ENCODE results near the gene KLHDC3. TPM values are rescaled to one million over a fixed set of nuclear protein-coding genes. Genes with fewer than 3 reads are reported as not detected.

KLHDC3 gene
- total and polyA plus RNA-seq, 2 of the 13 experiments (the other 11 are each of a cell fraction or from before 2014, with no cell fraction given), result 78.3 to 91.5 TPM

GRCh38 chr6:42978839-42979522 is 35.1 kb upstream of the KLHDC3 start, which contains the start of gene PEX6 (continued):
- TF ChIP-seq, protein P1, sequence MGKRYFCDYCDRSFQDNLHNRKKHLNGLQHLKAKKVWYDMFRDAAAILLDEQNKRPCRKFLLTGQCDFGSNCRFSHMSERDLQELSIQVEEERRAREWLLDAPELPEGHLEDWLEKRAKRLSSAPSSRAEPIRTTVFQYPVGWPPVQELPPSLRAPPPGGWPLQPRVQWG (CRISPR knock-in tag; IDR thresholded peaks at IDR 0.05; ENCODE audit: borderline replicate concordance, low read depth), result no peak
- TF ChIP-seq HNF4A (CRISPR knock-in tag; IDR thresholded peaks at IDR 0.05) (no peak), RXRA (CRISPR knock-in tag; IDR thresholded peaks at IDR 0.05) (peak; percentile 75), ATF6 (CRISPR knock-in tag; conservative IDR thresholded peaks at IDR 0.05) (0 out of 2 replicates have a peak, but pooled peaks have one; percentile 42), POLR2A (IDR thresholded peaks at IDR 0.05; ENCODE audit: insufficient read depth in 1 of 2, low read depth in 2 of 2, low read length in 2 of 2) (peak; percentile 96), ZNF558 (CRISPR knock-in tag; IDR thresholded peaks at IDR 0.05; ENCODE audit: borderline replicate concordance) (peak; percentile 78; the same call in 1 of the 2 replicates), NR2C2 (CRISPR knock-in tag; IDR thresholded peaks at IDR 0.05; ENCODE audit: borderline replicate concordance) (peak; percentile 83), ZEB1 (IDR thresholded peaks at IDR 0.05; ENCODE audit: insufficient replicate concordance, low read depth) (no peak), ZNF263 (CRISPR knock-in tag; IDR thresholded peaks at IDR 0.05) (no peak), MAFK (conservative IDR thresholded peaks at IDR 0.05 in 1 of 2, IDR thresholded peaks at IDR 0.05 in 1 of 2; ENCODE audit: low read length in 2 of 2) (peak; percentile 38 to 72; a peak in 3 of 4 replicates), ZNF747 (CRISPR knock-in tag; IDR thresholded peaks at IDR 0.05; ENCODE audit: borderline replicate concordance) (no peak), GZF1 (CRISPR knock-in tag; IDR thresholded peaks at IDR 0.05) (no peak; the same call in 1 of the 2 replicates), ZNF776 (CRISPR knock-in tag; IDR thresholded peaks at IDR 0.05) (peak; percentile 56; the same call in 1 of the 2 replicates), EED (CRISPR knock-in tag; IDR thresholded peaks at IDR 0.05) (no peak), ELF3 (CRISPR knock-in tag; IDR thresholded peaks at IDR 0.05) (peak; percentile 92), CHD4 (IDR thresholded peaks at IDR 0.05; ENCODE audit: borderline replicate concordance, low read length) (no peak), ZNF350 (CRISPR knock-in tag; IDR thresholded peaks at IDR 0.05; ENCODE audit: borderline replicate concordance, low read depth) (peak; percentile 84; the same call in 1 of the 2 replicates), MEIS1 (CRISPR knock-in tag; IDR thresholded peaks at IDR 0.05; ENCODE audit: borderline replicate concordance) (peak; percentile 66; the same call in 1 of the 2 replicates)
- TF ChIP-seq, protein P2, sequence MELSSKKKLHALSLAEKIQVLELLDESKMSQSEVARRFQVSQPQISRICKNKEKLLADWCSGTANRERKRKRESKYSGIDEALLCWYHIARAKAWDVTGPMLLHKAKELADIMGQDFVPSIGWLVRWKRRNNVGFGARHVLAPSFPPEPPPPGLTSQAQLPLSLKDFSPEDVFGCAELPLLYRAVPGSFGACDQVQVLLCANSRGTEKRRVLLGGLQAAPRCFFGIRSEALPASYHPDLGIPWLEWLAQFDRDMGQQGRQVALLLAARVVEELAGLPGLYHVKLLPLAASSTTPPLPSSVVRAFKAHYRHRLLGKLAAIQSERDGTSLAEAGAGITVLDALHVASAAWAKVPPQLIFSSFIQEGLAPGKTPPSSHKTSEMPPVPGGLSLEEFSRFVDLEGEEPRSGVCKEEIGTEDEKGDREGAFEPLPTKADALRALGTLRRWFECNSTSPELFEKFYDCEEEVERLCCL (CRISPR knock-in tag; IDR thresholded peaks at IDR 0.05; ENCODE audit: borderline replicate concordance), result no peak
- TF ChIP-seq, protein P3, sequence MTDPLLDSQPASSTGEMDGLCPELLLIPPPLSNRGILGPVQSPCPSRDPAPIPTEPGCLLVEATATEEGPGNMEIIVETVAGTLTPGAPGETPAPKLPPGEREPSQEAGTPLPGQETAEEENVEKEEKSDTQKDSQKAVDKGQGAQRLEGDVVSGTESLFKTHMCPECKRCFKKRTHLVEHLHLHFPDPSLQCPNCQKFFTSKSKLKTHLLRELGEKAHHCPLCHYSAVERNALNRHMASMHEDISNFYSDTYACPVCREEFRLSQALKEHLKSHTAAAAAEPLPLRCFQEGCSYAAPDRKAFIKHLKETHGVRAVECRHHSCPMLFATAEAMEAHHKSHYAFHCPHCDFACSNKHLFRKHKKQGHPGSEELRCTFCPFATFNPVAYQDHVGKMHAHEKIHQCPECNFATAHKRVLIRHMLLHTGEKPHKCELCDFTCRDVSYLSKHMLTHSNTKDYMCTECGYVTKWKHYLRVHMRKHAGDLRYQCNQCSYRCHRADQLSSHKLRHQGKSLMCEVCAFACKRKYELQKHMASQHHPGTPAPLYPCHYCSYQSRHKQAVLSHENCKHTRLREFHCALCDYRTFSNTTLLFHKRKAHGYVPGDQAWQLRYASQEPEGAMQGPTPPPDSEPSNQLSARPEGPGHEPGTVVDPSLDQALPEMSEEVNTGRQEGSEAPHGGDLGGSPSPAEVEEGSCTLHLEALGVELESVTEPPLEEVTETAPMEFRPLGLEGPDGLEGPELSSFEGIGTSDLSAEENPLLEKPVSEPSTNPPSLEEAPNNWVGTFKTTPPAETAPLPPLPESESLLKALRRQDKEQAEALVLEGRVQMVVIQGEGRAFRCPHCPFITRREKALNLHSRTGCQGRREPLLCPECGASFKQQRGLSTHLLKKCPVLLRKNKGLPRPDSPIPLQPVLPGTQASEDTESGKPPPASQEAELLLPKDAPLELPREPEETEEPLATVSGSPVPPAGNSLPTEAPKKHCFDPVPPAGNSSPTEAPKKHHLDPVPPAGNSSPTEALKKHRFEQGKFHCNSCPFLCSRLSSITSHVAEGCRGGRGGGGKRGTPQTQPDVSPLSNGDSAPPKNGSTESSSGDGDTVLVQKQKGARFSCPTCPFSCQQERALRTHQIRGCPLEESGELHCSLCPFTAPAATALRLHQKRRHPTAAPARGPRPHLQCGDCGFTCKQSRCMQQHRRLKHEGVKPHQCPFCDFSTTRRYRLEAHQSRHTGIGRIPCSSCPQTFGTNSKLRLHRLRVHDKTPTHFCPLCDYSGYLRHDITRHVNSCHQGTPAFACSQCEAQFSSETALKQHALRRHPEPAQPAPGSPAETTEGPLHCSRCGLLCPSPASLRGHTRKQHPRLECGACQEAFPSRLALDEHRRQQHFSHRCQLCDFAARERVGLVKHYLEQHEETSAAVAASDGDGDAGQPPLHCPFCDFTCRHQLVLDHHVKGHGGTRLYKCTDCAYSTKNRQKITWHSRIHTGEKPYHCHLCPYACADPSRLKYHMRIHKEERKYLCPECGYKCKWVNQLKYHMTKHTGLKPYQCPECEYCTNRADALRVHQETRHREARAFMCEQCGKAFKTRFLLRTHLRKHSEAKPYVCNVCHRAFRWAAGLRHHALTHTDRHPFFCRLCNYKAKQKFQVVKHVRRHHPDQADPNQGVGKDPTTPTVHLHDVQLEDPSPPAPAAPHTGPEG (CRISPR knock-in tag; IDR thresholded peaks at IDR 0.05), result no peak; the same call in 1 of the 2 replicates
